Adrenal gland (tissue), 12 donors: ENCODE data around the gene ENOPH1. TPM values are rescaled to one million over a fixed set of nuclear protein-coding genes. Genes with fewer than 3 reads are reported as not detected.
"Not testable (repeated sequence)": the region's sequence is repeated elsewhere in the genome, so short reads cannot be mapped to it uniquely, and the experiment has no call there.

Source experiments
- DNase-seq, 7 donors: peaks; one replicate each; pipeline ENCODE4 v3.0.0-alpha.2; 2019 to 2020
- H3K27ac ChIP-seq, 5 donors: fragments of 200-600 bp; sonication (generic) in 4 of 5; 1 replicate in 3 of 5; 2 replicates in 2 of 5; pipeline versions ENCODE4 v1.5.1 to v1.8.0; 2016 to 2020; ENCODE audit warnings: mild to moderate bottlenecking in 1 of 5
- H3K27me3 ChIP-seq: fragments of 200-600 bp; 2 replicates; pipeline ENCODE4 v1.8.0; 2021
- H3K36me3 ChIP-seq, 2 donors: fragments of 200-600 bp; replicated peaks in 1 of 2; 1 replicate in 1 of 2; 2 replicates in 1 of 2; pipeline versions ENCODE4 v1.5.1 to v1.8.0; 2018 to 2022
- H3K4me1 ChIP-seq, 2 donors: fragments of 200-600 bp; replicated peaks in 1 of 2; 1 replicate in 1 of 2; 2 replicates in 1 of 2; pipeline versions ENCODE4 v1.5.1 to v1.8.0; 2018 to 2021
- H3K4me3 ChIP-seq, 4 donors: fragments of 200-600 bp; sonication (generic) in 3 of 4; one replicate each; pipeline ENCODE4 v1.5.1; 2016 to 2018
- H3K9me3 ChIP-seq, 3 donors: fragments of 200-600 bp; sonication (generic) in 1 of 3; replicated peaks in 1 of 3; 1 replicate in 2 of 3; 2 replicates in 1 of 3; pipeline versions ENCODE4 v1.5.1 to v1.8.0; 2016 to 2021
- CTCF ChIP-seq, 6 experiments: fragments of 450-650 bp in 4 of 6; fragments of 200-600 bp in 2 of 6; sonication (generic) in 1 of 6; IDR thresholded peaks; 1 replicate in 5 of 6; 2 replicates in 1 of 6; pipeline versions ENCODE4 v1.5.1 to v1.8.0; 2016 to 2021; ENCODE audit warnings: antibody characterized with exemption in 6 of 6, mild to moderate bottlenecking in 2 of 6, moderate library complexity in 1 of 6
- POLR2A ChIP-seq, 2 donors: fragments of 450-650 bp; IDR thresholded peaks; one replicate each; pipeline ENCODE4 v1.6.1; 2017; ENCODE audit warnings: antibody characterized with exemption in 2 of 2, mild to moderate bottlenecking in 2 of 2, moderate library complexity in 1 of 2
- WGBS, 4 donors: extraction: QIAGEN DNeasy Blood & Tissue Kit in 2 of 4; methylation state at CpG; one replicate each; pipeline versions ENCODE4 v1.1.5 to v1.1.7; 2013 to 2017; 5-methylcytosine and 5-hydroxymethylcytosine counted together
- intact Hi-C, 2 donors: fragments of 100-400 bp; cut with DNase I; formaldehyde crosslinking; loops; one replicate each; pipeline versions ENCODE4 v1.14.1 to v1.15.0; 2022 to 2023
- polyA plus RNA-seq, 3 donors: library from polyadenylated mRNA; stranded (reverse); fragments of 200-250 nt in 2 of 3; fragments of 350-450 nt in 1 of 3; fragmentation: Illumina TruSeq in 1 of 3; extraction: RNeasy Lipid Tissue Mini Kit (QIAGEN cat#74804) in 1 of 3; gene quantifications; one replicate each; pipeline ENCODE4 v1.2.3, GENCODE V29; 2013 to 2014
- total RNA-seq, 9 donors: library from RNA; depleted of rRNA in 4 of 9; stranded (reverse); fragments of >200 nt in 4 of 9; fragments of 120-200 nt in 1 of 9; fragmentation: NEBNext Ultra II Directional in 1 of 9; extraction: Animal tissue kit (Norgen Biotek cat#: 25700) in 1 of 9; gene quantifications; one replicate each; pipeline versions ENCODE4 v1.1.0 to v1.2.4, GENCODE V29; 2013 to 2023
- donor health status: healthy with polysubstance abuse.
- donor health status: Bipolar disorder and iron deficiency.
- donor health status: DM: yes; HTN: yes; CAD: no.
- donor health status: DM: no; HTN: no; CAD: no.
- donor health status: DM: no; HTN: no; CAD: no.
- donor health status: DM: yes; HTN: yes; CAD: no.

Gene ENOPH1
- total and polyA plus RNA-seq, 12 donors, result 22.7 to 65.7 (median 35.0) TPM

GRCh38 chr4:82402196-82402775 is 28.1 kb upstream of the ENOPH1 start:
- intact Hi-C loops, result no loop called here
- 91 to 95% (median 94%) methylated on average over 17 of the region's 17 CpGs for WGBS, 4 donors
- DNase-seq, result no peak
- Histone ChIP-seq H3K36me3 (no peaks in the 10 kb centered on the region), H3K27me3 (no peaks in the 10 kb centered on the region), H3K27ac (no peak overlapping the region), H3K9me3 (no peaks in the 10 kb centered on the region), H3K4me3 (no peak overlapping the region), H3K4me1 (no peaks in the 10 kb centered on the region)
- TF ChIP-seq CTCF (IDR thresholded peaks at IDR 0.05) (no peak), POLR2A (IDR thresholded peaks at IDR 0.05) (no peak)

GRCh38 chr4:82403725-82404124 is 26.7 kb upstream of the ENOPH1 start:
- no peaks in the 10 kb centered on the region for H3K9me3 ChIP-seq
- 70 to 77% (median 75%) methylated on average over 1 of the region's 1 CpG for WGBS, 4 donors
- H3K4me1 ChIP-seq, result no peaks in the 10 kb centered on the region
- no peak overlapping the region for H3K27ac ChIP-seq
- H3K27me3 ChIP-seq, result no peaks in the 10 kb centered on the region
- intact Hi-C loops, result no loop called here
- DNase-seq, result no peak
- H3K36me3 ChIP-seq, result no peaks in the 10 kb centered on the region
- H3K4me3 ChIP-seq, result no peak overlapping the region
- no peak for TF ChIP-seq POLR2A (IDR thresholded peaks at IDR 0.05)
- TF ChIP-seq CTCF (IDR thresholded peaks at IDR 0.05), result no peak

GRCh38 chr4:82415061-82415460 is 15.3 kb upstream of the ENOPH1 start:
- H3K27ac ChIP-seq, H3K4me1 ChIP-seq, H3K27me3 ChIP-seq, H3K4me3 ChIP-seq, H3K36me3 ChIP-seq, intact Hi-C loops, H3K9me3 ChIP-seq, DNase-seq: not testable (repeated sequence)
- WGBS, 4 donors, result 84 to 97% (median 92%) methylated on average over 11 of the region's 11 CpGs

GRCh38 chr4:82415922-82416365 is 14.4 kb upstream of the ENOPH1 start:
- Histone ChIP-seq H3K27me3 (no peaks in the 10 kb centered on the region), H3K9me3 (no peaks in the 10 kb centered on the region), H3K36me3 (no peaks in the 10 kb centered on the region), H3K4me3 (no peak overlapping the region), H3K4me1 (no peaks in the 10 kb centered on the region), H3K27ac (no peak overlapping the region)
- no peak for TF ChIP-seq CTCF (IDR thresholded peaks at IDR 0.05)
- no peak for TF ChIP-seq POLR2A (IDR thresholded peaks at IDR 0.05)
- DNase-seq, result no peak
- intact Hi-C loops, result no loop called here
- 76 to 86% (median 83%) methylated on average over 12 of the region's 12 CpGs for WGBS, 4 donors

- peaks cover 0 to 4% of the 10 kb centered on the region in 2 donors for H3K4me1 ChIP-seq
- intact Hi-C loops, result no loop called here
- no peaks in the 10 kb centered on the region for H3K27me3 ChIP-seq
- H3K27ac ChIP-seq, result no peak overlapping the region
- 65 to 85% (median 67%) methylated on average over 3 of the region's 3 CpGs for WGBS, 4 donors
- H3K9me3 ChIP-seq, result no peaks in the 10 kb centered on the region
- H3K36me3 ChIP-seq, result peaks cover 0 to 15% of the 10 kb centered on the region in 2 donors
- DNase-seq, result no peak
- TF ChIP-seq POLR2A (IDR thresholded peaks at IDR 0.05) (no peak), CTCF (IDR thresholded peaks at IDR 0.05) (no peak)
- H3K4me3 ChIP-seq, result no peak overlapping the region
These were observed 10.9 kb upstream of the ENOPH1 start for GRCh38 chr4:82419451-82419850.
